ENCODE measurements around the gene NAXE.
"Not testable (repeated sequence)": the region's sequence is repeated elsewhere in the genome, so short reads cannot be mapped to it uniquely, and the experiment has no call there.

The NAXE gene

DNA sequence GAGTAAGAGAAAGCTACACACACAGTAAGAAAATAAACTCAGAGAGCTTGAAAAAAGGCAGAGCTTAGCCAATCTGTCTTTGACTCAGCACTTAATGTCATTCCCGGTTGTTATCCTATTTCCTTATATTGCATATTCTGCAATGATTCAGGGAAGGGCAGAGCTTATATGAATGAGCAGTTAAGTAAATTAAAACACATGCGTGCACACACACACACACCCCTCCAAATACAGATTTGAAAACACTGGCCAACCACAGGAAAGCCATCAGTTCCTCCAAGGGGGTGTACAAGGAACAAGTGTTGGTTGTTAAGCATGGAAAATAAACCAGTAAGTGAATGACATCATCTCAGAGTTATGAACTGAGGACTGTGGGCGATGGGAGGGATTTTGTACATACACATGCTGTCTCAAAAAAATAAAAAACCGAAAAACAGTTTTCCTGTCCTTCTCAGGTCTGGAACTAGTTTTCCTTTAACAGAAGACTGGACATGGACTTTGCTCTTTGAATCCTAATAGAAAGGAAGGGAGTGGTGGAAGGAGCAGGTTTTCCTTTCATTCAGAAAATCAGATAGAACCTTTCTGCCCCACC lies 20.2 kb upstream of the NAXE start:
- DNase-seq = no peak

GRCh38 chr1:156571919-156572662 lies 19.5 kb upstream of the NAXE start, which contains the start of gene IQGAP3:
Gene IQGAP3, minus strand, starts transcription at chr1:156572565. Its CDS starts 36 bp downstream, at chr1:156572529.
- peak; percentile 95 for DNase-seq

DNA sequence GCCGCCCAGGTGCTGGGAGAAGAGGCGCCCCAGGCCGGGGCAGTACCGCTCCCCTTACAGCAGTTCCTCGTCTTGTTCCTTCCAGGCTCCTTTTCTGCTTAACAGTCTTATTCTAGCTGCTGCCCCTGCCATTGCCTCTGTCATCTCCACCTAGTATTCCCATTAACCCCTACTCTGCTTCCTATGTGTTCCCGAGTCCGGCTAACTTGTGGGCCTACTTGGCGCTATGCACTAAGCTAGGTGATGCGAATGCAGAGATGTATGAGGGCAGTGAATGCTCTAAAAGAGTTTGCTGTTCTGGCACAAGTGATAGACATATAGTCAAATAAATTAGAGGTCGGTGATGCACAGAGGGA lies 18.9 kb upstream of the NAXE start:
- no peak for DNase-seq

DNA sequence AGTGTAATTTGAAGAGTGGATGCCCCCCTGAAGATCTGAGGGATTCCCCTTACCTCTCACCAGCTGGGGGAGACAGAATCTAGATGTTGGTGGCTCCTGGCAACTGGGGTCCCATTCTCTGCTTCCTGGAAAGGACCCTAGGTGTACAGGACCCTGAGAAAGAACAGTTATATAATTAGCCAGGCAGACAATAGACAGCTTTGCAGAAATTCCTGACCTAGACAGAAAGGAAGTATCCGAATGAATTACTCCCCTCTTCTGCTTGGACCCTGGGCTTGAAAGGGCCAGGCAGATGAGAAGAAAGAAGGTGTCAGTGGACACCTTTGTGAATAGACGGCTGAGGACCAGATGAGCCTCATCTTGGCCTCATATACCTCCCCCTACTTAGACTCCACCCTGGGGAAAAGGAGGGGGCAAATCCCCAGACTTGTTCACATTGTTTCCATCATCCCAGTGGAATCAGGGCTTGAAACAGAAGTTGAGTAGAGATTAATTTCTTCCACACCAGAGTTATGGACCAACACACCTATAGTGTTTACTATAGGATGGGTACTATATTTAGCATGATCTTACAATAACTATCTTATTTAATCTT lies 17.4 kb upstream of the NAXE start:
- DNase-seq = no peak

DNA sequence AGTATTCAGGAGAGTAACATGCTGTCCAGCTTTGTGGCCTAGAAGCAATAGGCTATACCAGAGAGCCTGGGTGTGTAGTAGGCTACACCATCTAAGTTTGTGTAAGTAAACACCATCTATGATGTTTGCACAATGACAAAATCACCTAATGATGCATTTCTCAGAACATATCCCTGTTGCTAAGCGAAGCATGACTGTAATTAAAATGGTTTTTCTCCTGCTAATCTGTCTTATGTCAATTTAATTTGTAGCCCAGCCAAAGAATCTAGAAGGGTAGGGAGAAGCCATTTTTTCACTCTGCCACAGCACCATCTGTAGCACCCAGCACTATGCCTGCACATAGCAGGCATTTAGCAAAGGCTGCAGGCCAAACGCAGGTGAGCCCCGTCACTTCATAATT lies 14.0 kb upstream of the NAXE start:
- no peak for DNase-seq

- no peak for DNase-seq
These were observed 13.5 kb upstream of the NAXE start for GRCh38 chr1:156578055-156578454.

GRCh38 chr1:156579472-156579871 lies 12.1 kb upstream of the NAXE start, which contains the start of gene TTC24:
Gene TTC24, plus strand, starts transcription at chr1:156579723. Its CDS starts 1,642 bp downstream, at chr1:156581365.
- DNase-seq = no peak

- no peak for DNase-seq
These were observed 9.8 kb upstream of the NAXE start for GRCh38 chr1:156581661-156582387.

- no peak for DNase-seq
These were observed 9.1 kb upstream of the NAXE start for GRCh38 chr1:156582388-156583017.

DNA sequence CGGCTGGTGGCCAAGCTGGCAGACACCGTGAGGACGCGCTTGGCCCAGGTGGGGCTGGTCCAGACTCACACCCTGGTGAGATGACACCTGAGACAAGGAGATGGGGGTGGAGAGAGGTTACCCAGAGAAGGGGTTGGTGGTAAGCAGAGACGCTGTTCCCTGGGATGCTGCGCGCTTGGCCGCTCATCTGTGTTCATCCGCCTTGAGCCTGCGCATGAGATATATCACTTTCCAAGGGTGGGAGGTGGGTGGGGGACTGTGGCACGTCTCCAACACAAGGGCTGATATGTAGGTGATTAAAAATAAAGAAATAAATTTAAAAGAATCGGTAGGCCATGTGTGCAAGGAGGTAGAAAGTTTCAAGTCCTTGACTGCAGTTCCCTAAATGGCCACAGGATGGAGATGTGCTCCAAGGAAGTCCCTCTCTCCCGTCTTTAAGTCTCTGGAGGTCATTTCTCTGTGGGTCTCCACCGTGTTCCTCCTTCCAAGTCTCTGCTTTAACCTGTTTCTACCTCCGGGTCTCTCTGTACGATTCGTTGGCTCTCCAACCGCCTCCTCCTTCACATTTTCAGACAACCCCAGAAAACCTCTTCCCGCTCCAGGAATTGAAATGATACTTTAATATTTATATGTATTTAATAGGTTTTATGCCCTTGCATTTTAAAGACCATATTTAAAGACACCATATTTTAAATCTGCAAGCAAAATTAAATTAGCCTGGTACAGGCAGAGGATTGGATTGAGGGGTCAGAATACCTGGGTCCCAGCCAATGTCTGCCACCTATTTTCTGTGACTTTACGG lies 7.6 kb upstream of the NAXE start:
- DNase-seq = peak; percentile 63

- peak; percentile 62 for DNase-seq
These were observed 6.8 kb upstream of the NAXE start for GRCh38 chr1:156584813-156585212.

GRCh38 chr1:156586323-156586722 lies 5.3 kb upstream of the NAXE start:
- no peak for DNase-seq

DNA sequence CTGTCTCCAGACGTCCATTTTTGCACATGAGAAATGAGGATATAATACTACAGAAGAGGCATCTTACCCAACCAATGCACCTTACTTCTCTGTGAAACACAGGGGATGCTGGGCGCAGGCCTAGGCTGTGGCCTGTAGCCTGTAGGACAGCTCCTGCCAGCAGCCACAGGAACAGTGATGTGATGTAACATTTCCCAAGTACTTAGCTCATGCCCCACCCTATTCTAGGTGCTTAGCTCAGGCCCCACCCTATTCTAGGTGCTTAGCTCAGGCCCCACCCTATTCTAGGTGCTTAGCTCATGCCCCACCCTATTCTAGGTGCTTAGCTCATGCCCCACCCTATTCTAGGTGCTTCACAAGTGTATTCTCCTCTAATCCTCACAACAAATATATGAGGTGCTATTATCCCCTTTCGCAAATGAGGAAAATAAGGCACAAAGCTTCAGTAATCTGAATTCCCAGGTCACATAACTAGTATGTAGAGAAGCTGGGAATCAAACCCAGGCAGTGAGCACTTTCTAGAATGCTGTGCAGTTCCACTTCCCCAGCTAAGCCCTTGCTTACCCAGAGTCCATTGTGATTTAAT lies 4.6 kb upstream of the NAXE start:
- DNase-seq = no peak

GRCh38 chr1:156587927-156588326 lies 3.6 kb upstream of the NAXE start:
- not testable (repeated sequence) for DNase-seq

DNA sequence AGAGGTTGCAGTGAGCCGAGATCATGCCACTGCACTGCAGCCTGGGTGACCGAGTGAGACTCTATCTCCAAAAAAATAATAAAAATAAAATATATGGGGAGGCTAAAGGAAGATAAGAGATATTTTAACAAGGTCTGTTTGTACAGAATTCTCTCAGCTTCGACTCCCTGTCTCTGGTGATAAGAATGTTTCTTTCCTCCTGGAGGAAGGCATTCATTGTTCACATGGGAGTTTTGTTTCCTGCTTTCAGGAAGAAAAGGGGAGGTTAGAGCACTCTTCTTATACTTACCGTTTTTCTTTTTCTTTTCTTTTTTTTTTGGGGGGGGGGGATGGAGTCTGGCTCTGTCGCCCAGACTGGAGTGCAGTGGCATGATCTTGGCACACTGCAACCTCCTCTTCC lies 2.0 kb upstream of the NAXE start:
- DNase-seq = no peak

GRCh38 chr1:156590326-156591180 lies 1.0 kb upstream of the NAXE start:
- DNase-seq = no peak

DNA sequence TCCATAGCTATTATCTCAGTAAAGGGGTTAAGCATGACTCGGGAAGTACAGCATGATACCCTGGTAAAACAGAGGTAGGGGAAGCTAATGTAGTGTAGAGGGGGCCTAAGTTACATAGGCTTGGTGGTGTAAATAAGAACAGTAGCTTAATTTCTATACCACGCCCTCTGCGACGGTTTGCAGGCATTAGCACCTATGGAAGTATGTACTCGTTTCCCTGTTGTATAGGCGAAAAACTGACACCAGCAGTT lies 470 bp upstream of the NAXE start:
- no peak for DNase-seq

GRCh38 chr1:156592158-156592909 lies 758 bp downstream of the NAXE start:
- DNase-seq = no peak

DNA sequence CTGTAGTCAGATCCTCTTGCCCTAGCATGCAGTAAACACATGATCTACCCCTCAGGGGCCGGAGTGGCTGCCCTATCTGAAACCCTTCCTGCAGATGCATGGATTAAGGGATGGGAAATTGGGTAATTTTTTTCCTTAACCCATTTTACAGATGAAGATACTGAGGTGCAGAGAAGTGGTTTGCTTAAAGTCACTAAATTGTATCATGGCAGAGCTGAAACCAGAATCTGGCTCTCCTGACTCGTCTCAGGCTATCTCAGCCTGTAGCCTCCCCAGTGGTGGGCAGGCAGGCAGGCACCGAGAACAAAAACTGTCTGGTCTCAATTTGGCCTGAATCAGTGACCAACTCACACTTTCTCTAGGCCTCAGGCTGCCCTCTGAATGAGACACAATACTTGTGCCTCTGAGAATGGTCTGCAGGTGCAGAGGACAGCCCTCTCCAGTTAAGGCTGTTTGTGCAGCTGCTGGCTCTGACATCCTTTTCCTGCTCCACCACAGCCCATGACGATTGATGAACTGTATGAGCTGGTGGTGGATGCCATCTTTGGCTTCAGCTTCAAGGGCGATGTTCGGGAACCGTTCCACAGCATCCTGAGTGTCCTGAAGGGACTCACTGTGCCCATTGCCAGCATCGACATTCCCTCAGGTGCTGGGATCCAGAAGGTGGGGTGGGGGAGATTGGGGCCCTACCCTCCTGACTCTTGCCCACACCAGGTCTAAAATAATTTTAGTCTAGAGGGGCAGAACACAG lies 1.5 kb downstream of the NAXE start:
- no peak for DNase-seq

- DNase-seq = no peak
These were observed 2.0 kb downstream of the NAXE start for GRCh38 chr1:156593661-156593989.
